Activated CD4-positive, alpha-beta T cell treated with anti-CD3 and anti-CD28 coated beads, Interleukin-2, Interleukin-6, amounts not matched to agents 100 ng/mL and 50 ng/mL, durations not matched to agents 16 hours and 8 hours (primary cell): ENCODE measurements around the gene PDZRN4.
"Not testable (repeated sequence)": the region's sequence is repeated elsewhere in the genome, so short reads cannot be mapped to it uniquely, and the experiment has no call there.

ENCODE experiments used
- DNase-seq: peaks from one replicate; pipeline ENCODE4 v3.0.0-alpha.2; 2020

PDZRN4 gene

DNA sequence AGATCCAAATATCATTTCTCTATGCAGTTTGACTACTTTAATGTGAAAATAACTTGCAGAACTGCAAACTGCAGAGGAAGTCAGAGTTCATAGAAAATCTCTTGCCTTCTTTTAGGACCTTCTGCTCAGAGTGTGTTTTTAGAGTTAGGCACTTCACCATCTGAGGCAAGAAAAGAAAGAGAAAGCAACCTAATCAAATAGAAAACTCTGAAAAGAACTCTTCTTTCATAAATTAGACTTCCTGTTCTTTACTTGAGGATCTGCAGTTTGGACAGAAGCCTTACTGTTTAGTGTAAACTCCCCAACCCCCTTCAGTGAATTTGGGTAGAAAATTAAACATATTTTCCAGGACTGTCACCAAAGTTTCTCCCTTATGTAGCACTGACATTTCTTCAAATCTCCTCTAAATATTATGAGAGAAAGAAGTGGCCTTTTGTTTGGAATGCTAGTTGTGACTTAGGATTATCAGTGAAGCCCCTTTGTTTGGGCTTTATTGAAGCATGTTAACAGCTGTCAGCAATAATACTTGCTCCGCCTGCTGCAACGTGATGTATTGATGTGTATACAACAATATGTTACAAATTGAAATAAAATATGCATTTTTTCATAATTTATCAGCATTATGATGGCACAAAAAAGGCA is 99.5 kb downstream of the PDZRN4 start:
- no peak for DNase-seq

DNA sequence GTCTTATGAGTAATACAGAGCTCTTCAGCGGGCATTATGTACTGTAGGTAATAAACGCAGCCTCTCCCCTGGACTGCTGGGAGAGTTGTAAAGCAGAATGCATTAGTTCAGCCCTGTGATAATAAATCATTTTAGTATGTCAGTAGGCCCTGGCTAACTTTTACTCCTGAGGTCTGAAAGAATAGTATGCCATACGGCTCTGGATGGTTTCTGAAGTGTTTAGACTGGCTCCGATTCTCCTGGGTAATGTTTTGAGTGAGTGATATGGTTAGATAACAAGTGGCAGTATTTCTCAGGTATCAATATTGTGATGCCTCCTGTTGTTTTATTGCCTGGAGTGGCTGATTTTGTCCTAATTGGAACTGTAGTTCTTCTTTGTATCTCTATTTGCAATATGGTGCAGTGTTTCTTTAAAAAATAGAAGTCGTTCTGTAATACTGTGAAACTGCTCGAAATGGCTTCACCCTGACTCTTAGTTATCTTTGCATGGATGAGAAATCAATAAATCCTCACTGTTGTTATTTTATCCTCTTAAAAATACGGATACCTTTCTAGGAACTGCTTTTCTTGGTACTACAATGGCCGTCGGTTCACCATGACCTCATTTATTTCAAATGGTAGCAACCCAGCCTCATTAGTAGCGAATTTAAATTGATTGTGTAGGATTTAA is 100.2 kb downstream of the PDZRN4 start:
- DNase-seq, result no peak

DNA sequence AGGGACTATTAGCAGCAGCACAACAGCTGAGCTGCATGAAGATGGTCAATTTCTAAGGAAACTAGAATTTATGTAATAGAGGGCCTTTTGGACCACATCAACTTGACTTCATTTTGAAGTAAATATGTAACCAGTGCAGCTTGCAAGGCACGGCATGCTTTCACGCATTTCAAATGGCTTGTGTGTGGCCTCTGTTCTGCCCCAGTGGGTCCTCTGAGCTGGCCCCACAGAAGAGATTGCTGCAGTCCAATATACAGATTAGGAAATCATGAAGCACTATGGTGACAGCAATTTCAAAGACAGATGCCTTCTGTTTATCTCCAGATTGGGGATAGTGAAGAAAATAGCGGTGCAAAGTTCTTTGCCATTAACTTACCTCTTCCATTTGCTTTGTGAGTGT is 101.4 kb downstream of the PDZRN4 start:
- DNase-seq, result no peak

DNA sequence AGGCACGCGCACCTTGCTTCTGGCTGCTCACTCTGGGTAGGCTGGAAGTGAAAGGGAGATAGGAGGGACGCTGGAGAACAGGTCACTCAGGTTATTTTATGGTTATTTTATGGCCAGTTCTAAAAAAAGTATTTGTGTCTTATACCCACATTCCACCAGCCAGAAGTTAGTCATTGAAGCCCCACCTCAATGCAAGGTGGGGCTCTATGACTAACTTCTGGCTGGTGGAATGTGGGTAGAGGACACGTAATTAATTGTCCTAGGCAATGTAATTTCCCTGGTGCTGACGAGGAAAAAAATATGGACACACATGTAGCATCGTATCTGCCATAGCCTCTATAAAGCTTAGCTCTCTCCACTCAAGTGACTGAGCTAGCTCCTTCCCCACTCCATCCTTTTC is 104.9 kb downstream of the PDZRN4 start:
- DNase-seq, result no peak

DNA sequence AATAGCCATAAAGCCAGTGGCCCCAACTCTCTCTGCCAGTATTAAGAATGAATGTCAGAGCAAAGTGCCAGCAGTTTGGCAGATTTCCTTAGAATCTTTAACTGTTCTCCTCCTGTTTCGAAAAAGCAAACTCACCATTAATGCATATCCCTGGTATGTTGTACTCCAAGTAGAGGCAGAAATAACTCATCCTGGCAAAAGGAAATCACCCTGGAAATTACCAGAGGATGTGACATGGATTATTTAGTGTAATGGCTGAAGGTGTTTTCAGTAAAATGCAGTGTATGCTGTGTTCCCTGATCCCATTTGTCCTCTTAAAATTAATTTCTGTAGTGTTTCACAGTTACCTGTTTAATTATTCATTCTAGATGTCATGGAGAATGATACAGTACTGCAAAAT is 105.3 kb downstream of the PDZRN4 start:
- no peak for DNase-seq

DNA sequence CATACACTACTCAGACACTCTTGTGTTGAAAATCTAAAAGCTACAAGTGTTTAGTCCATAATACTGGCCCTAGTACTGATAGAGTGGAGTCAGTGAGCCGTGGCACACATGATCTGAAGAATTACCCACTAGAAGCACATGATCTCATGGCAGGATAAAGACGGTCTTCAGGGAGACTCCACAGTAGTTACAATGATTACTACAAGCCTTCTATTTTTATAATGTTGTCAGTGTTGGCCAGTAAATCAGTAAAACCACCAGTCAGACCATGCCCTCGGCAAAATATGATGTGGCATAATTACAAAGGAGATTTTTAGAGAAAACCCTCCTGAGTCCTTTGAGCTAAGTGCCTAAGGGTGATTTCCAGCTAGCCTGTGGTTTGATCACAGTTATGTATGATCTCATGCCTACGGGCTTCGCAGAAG is 114.9 kb downstream of the PDZRN4 start:
- DNase-seq, result no peak

DNA sequence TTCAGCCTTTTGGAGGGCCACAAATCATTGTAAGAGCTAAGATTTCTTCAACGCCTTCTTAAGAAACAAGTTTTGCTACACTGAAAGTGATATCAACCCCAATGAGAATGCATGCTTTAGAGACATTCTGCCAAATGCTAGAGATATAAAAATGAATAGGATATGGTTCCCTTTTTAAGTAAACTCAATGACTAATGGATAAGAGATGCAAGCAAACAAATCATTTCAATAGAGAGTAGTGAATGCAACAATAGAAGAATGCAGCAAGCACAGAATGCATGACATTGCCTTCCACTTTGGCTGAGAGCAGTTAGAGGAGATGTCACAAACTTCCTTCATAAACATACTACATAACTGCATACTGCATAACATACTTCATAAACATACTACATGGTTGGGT is 116.4 kb downstream of the PDZRN4 start:
- DNase-seq, result no peak

DNA sequence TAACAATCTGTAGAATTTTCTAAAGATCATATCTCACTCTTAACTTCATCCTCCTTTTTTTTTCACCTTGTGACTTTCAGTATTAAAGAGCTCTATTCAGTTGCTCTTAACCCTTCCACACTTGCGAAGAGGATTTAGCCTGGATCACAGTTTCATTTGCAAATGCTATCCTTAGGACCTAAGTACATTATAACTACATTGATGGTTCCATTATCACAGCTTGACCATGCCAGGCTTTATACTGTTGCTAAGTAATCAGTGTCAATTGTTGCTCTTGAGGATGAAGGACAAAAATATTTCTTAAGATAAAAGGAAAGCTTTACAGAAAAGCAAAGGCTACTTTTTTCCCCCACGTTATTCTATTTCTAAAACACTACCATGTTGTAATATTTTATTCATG is 122.2 kb downstream of the PDZRN4 start:
- DNase-seq, result no peak

DNA sequence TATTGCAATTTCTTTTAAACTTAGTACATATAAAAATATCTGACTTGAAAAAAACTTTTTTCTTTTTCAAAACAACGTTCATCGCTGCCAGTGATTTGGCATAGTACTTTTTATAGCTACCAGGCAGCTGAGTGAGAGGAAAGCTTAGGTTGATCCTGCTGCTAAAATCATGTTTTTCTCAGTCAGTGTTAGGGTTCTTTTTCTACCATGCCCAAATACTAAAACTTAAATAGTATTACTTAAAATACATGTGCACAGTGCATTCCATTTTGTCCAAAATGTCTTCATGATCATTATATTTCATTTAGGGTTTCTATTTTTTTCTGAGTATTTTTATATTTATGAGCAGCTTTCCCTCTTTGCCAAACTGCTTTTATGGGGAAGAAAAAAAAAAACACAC is 123.8 kb downstream of the PDZRN4 start:
- no peak for DNase-seq

DNA sequence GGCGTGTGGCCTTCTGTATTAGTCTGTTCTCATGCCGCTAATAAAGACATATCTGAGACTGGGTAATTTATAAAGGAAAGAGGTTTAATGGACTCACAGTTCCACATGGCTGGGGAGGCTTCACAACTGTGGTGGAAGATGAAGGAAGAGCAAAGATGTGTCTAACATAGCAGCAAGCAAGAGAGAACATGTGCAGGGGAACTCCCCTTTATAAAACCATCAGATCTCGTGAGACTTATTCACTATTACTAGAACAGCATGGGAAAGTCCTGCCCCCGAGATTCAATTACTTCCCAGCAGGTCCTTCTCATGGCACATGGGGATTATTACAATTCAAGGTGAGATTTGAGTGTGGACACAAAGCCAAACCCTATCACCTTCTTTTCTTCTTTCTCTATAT is 124.3 kb downstream of the PDZRN4 start:
- not testable (repeated sequence) for DNase-seq

DNA sequence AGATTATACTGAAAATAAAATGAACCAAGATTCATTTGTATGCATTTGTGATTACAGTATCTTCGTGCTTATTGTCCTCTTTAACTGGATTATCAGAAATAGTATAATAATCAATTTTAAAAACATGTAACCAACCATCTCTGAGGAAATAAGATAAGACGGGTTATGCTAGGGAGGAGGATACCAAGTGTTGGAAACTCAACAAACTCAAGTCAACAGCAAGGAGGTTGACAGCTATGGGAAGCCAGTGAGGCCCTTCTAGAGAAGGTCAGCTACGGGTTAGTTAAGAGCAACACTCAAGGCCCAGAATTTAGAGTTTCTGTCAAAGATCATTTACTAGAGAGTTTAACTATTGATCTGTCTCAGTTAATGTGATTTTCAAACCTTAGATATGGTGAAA is 137.2 kb downstream of the PDZRN4 start:
- no peak for DNase-seq

DNA sequence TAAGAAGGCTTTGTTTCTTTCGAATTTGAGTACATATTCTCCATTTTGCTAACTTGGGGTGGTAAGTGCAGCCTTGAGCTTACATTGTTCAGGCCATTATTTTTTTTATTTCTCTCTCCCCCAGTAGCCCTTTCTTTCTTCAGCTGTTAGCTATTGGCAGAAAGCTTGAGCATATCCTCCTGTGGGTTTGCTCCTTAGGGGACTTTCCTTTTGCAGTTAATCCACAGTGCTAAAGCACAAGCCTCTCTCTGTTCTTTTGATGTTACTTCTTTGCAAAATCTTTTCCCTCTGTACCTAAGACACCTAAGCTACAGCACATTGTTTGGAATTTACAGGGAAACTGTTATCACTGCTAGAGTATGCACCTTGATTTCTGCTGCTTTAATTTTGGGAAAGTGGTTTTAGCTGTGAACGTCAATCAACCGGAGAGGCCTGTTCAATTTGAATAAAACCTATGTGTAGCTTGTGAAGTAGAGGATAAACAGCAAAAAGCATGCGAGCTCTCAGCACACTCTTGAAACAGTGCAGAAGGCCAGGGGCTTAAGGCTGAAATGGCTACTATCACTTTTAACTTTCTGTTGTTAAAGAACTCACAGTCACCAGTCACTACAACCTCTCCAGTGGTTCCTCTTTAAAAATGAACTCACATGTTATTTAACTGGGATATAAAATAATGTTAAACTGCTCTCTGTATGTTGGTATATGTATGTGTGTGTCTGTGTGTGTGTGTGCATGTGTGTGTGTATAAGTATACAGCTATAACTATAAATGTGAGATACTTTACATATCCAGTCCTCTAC is 139.2 kb downstream of the PDZRN4 start:
- DNase-seq, result no peak

DNA sequence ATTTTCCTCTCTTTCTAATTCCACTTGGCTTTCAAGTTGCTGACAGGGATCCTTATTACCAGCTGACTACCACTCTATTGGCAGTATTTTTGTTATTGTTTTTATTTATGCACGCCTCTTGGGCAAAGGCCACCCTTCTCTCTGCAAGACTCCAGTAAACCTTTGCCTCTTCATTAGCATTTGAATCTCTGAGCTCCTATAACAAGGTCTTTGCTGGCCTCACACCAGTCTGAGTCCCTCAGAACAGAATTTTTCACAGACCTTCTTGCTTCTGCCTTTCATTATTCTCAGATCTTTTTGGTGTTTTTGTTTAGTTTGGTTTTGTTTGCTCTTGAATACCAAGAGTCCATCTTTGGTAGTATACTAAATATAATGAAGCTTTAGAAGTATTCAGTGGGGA is 145.9 kb downstream of the PDZRN4 start:
- no peak for DNase-seq

DNA sequence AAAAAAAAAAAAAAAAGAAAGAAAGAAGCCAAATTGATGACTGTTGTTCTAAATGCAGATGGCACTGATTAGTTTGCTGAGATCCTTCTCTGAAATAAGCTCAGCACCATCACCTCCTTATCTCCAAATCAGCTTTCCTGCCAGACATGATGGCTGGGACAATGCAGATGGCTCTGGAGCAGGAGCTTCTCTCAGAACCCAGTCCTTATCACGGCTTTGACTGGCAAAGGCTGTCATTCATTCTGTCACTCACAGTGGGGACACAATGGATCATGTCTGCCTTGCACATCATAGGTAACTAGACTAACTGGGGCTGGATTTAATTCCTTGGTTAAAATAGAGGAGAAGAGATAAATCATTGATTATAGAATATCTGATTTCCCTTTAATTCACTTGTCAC is 146.3 kb downstream of the PDZRN4 start:
- DNase-seq, result no peak

DNA sequence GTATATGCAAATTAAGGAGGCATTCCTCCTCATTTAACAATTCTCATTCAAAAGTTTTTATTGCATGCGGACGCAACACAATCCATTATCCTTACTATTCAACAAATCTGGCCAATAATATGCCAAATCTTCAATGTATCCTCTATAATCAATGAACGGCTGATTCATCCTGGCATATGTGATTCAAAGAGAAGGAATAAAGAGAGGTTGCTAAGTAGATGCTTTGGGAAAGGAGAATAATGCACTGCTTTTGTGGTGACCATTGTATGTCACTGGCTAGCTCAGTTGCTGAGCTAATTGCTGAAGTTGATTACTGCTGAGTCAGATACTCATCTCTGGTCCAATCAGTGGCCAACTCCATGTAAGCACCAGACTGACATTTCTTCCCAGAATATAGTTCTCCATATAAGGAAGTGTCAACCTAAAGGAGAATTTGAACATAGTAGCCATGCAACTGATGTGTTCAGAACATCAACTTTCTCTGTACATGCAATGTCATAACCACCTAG is 148.0 kb downstream of the PDZRN4 start:
- DNase-seq, result no peak

DNA sequence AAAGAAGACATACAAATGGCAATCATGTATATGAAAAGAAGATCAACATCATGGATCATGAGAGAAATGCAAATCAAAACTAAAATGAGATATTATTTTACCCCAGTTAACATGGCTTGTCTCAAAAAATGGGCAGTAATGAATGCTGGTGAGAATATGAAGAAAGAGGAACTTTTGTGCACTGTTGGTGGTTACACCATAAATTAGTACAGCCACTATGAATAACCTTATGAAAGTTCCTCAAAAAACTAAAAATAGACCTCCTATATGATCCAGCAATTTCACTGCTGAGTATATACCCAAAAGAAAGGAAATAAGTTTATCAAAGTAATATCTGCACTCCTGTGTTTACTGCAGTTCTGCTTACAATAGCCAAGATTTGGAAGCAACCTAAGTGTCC is 151.7 kb downstream of the PDZRN4 start:
- DNase-seq, result no peak

DNA sequence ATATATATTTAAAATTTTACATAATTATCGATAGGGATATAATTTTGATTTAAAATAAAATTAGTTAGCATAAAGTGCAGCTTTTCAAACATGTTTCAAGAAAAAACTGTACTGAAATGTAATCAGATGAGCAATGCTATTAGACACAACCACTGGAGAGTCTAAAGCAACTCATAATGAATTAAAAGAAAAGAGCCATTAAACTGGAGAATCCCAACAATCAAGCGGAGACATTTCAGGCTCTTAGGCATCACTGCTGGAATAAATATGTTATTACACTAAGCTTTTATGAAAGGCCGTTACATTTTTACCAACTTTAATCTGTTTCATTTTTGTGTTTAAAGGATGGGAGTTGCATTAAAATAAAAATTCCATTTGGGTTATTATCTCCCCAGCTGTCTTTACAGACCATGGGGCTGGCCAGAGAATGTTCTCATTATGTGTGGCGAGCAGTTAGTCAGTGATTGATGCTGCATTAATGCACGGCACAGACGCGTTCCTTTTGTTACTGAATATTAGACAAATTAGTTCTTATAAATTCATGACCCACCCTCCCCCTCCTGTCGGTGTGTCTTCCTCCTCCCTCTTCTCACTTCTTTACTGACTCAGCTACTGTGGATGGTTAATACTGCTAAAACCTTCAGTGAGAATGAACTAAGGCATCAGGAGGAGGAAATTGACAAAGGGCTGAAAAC is 156.8 kb downstream of the PDZRN4 start:
- no peak for DNase-seq

DNA sequence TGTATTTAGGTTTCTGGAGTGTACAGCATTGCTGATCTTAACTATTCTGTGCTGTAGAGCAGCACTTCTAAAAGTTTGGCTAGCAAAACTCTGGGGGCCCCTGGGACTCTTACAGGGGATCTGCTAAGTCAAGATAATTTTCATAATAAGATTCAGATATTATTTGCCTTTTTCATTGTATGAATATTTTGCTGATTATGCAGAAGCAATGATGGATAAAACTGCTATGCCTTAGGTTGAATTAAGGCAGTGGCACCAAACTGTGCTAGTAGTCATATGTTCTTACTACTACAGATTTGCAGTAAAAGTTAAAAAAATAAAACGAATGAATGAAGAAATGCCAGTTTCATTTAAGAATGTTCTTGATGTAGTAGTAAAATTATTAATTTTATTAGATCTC is 160.1 kb downstream of the PDZRN4 start:
- DNase-seq, result no peak

DNA sequence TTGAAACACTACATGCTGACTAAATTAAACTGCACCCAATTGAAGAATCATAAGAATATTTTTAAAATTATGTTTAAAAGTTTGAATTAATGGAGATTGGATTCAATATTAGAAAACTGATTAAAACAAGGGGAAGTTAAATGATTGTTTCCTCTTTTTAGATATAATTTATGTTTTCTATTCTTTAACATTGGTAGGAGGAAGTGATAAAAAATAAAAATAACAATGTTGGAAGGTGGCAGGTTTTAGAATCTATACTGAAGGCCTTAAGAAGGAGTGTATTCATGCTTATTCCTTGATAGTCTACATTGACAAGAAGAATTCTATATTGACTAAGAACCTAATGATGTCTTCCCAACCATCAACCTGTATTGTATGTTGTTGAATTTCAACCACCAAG is 168.1 kb downstream of the PDZRN4 start:
- no peak for DNase-seq

DNA sequence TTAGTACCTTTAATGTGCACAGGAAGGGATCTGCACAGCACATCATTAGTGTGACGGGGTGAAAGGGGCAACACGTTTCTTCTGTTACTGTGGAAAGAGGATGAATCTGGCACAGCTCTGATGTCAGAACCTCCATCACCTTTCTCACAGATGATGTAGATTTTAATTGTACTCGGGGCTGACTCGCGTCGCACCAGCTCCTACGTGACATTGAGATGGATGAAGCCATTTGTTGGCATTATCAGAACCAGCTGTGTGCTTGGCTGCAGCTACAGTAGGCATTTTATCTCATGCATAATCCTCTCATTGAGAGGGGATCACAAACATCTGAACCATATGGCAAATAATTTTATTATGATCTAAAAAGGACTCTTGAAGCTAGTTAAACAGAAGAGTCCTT is 173.6 kb downstream of the PDZRN4 start:
- no peak for DNase-seq

DNA sequence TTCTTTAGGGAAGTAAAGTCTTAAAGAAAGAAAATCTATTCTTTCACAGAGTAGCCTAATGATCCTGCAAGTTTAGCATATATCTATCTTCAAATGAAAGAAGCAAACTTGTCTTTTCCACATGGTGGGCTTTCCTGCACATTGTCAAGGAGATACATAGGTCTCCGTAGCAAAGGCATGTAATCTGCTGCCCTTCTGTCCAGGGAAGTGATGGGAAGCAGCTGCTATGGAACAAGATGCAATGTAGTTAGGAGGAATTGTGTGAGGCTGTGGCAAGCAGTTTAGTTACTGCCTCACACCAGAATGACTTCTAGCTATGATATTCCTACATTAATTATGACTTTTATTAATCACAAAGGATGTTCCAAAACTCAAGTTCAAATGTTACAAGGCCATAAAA is 174.4 kb downstream of the PDZRN4 start:
- DNase-seq, result no peak

DNA sequence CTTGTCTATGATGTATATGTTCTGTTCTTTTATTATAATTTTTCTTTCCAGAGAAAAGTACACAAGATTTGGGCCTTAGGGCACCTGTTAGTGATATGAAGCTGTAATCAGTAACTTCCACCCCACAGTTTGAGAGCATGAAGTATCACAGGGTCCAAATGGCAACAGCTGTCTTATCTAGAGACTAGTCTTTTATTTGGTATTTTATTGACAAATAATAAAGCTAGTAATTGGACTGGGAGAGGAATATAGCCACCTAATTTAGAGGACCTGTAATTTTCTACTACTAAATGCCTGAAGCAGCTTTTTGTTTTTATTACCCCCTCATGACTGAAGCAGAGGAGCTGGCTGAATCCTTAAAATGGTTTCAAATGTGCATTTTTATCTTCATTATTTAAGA is 174.8 kb downstream of the PDZRN4 start:
- DNase-seq, result no peak

DNA sequence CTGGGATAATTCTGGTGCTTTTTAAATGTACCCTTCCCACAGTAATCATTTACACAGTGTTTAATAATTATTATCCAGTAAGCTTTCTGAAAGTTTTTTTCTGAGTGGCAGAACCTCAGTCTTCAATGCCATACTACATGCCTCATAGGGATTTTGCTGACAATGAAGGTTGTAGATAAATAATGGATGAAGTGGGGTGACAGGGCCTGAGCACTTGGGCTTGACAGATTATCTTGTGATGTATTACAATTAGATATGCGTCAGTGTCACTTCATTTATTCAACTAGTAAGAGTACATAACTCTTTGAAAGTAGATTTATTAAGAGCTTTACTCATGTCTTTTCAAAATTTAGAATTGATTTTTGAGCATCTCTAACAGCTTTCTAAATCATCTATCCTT is 176.1 kb downstream of the PDZRN4 start:
- no peak for DNase-seq
